ENCODE results near the gene CRHR1.

GRCh38 chr17:45851464-45851863, 67.3 kb downstream of the CRHR1 start:
- TF ChIP-seq CTCF (IDR thresholded peaks at IDR 0.05; ENCODE audit: insufficient read depth, low read length), result no peak
- TF ChIP-seq POLR2AphosphoS5 (IDR thresholded peaks at IDR 0.05; ENCODE audit: low read depth), result no peak
- no peak for TF ChIP-seq SPI1 (IDR thresholded peaks at IDR 0.05; ENCODE audit: borderline replicate concordance, low read depth)

All from HL-60 (cell line).